ENCODE measurements around the gene TBC1D5. TPM values are rescaled to one million over a fixed set of nuclear protein-coding genes. Genes with fewer than 3 reads are reported as not detected.

The TBC1D5 gene
- total RNA-seq, 1 donor from 2014 or later: 106 TPM

DNA sequence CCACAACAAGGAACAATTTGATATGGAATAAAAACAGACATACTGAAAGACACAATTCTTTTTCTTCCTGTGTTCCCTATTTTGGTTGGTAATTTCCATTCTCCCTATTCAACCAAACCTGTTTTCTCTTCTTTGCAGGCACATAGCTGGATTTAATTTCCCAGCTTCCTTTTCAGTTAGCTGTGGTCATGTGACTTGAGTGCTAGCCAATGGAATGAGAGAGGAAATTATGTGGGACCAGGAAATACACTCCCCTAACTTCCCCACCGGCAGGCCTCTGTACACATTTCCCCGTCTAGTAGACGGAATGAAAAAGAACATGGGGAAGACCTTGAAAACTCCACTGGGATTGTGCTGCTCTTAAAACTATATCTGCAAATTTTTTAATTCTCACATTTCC lies 351.6 kb downstream of the TBC1D5 start:
- ChIA-PET CTCF (no interaction called here), POLR2A (no interaction called here)
- peaks cover 10% of the 10 kb centered on the region for H3K4me1 Mint-ChIP-seq
- ATAC-seq (ENCODE audit: low read depth) (no peak), DNase-seq (no peak)
- no peak overlapping the region for H3K4me3 Mint-ChIP-seq
- H3K27ac Mint-ChIP-seq: no peak overlapping the region
- TF ChIP-seq, protein P1, sequence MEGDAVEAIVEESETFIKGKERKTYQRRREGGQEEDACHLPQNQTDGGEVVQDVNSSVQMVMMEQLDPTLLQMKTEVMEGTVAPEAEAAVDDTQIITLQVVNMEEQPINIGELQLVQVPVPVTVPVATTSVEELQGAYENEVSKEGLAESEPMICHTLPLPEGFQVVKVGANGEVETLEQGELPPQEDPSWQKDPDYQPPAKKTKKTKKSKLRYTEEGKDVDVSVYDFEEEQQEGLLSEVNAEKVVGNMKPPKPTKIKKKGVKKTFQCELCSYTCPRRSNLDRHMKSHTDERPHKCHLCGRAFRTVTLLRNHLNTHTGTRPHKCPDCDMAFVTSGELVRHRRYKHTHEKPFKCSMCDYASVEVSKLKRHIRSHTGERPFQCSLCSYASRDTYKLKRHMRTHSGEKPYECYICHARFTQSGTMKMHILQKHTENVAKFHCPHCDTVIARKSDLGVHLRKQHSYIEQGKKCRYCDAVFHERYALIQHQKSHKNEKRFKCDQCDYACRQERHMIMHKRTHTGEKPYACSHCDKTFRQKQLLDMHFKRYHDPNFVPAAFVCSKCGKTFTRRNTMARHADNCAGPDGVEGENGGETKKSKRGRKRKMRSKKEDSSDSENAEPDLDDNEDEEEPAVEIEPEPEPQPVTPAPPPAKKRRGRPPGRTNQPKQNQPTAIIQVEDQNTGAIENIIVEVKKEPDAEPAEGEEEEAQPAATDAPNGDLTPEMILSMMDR (IDR thresholded peaks at IDR 0.05): no peak
- intact Hi-C loops (cut with micrococcal nuclease): loop anchor here (10.0 kb wide), 1 partner anchor 576 kb away; no protein-coding TSS in a partner anchor
- H3K27me3 Mint-ChIP-seq: no peaks in the 10 kb centered on the region
- H3K9me3 Mint-ChIP-seq: peaks cover 3% of the 10 kb centered on the region
- H3K36me3 Mint-ChIP-seq (ENCODE audit: low read depth): peaks cover 53% of the 10 kb centered on the region

DNA sequence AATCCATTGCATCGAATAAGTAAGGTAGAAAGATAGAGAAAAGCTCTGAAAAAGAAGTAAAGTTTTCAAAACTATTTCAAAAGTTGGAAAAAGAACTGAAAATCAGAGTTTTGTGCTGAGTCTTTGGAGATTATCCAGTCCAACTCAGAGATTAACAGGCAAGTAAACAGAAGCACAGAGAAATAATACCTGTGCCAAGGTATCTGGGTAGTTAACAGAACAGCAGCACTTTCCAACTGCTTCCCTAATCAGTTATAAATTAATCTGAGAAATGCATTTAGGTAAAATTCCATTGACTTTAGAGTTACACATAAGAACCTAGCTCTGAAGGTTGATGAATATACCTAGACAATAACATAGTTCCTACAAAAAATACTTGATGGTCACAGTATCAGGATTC lies 355.3 kb downstream of the TBC1D5 start:
- Mint-ChIP-seq H3K9me3 (no peaks in the 10 kb centered on the region), H3K4me3 (no peak overlapping the region), H3K4me1 (no peaks in the 10 kb centered on the region), H3K27me3 (no peaks in the 10 kb centered on the region), H3K27ac (no peak overlapping the region), H3K36me3 (ENCODE audit: low read depth) (peaks cover 53% of the 10 kb centered on the region)
- POLR2A ChIA-PET: no interaction called here
- DNase-seq: no peak
- CTCF ChIA-PET: no interaction called here
- intact Hi-C loops (cut with micrococcal nuclease): no loop called here
- no peak for ATAC-seq (ENCODE audit: low read depth)
- TF ChIP-seq, protein P1 (IDR thresholded peaks at IDR 0.05): no peak

DNA sequence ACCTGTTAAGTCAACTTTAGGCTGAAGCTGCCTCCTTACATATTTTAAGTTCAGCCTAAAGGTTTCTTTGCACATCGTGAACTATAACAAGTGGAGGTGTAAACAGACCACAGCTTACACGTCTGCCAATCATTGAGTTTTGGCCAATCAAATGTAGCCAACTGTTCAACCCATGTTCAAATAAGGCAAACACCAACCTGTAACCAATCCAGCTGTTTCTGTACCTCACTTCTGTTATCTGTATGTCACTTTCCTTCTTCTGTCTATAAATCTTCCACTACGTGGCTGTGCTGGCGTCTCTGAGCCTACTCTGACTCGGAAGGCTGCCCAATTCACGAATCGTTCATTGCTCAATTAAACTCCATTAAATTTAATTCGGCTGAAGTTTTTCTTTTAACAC lies 356.0 kb downstream of the TBC1D5 start:
- POLR2A ChIA-PET: no interaction called here
- DNase-seq (no peak), ATAC-seq (ENCODE audit: low read depth) (no peak)
- no peak overlapping the region for H3K4me3 Mint-ChIP-seq
- H3K9me3 Mint-ChIP-seq: no peaks in the 10 kb centered on the region
- H3K4me1 Mint-ChIP-seq: no peaks in the 10 kb centered on the region
- peaks cover 48% of the 10 kb centered on the region for H3K36me3 Mint-ChIP-seq (ENCODE audit: low read depth)
- TF ChIP-seq, protein P1 (IDR thresholded peaks at IDR 0.05): no peak
- intact Hi-C loops (cut with micrococcal nuclease): no loop called here
- H3K27ac Mint-ChIP-seq: no peak overlapping the region
- CTCF ChIA-PET: no interaction called here
- H3K27me3 Mint-ChIP-seq: no peaks in the 10 kb centered on the region

DNA sequence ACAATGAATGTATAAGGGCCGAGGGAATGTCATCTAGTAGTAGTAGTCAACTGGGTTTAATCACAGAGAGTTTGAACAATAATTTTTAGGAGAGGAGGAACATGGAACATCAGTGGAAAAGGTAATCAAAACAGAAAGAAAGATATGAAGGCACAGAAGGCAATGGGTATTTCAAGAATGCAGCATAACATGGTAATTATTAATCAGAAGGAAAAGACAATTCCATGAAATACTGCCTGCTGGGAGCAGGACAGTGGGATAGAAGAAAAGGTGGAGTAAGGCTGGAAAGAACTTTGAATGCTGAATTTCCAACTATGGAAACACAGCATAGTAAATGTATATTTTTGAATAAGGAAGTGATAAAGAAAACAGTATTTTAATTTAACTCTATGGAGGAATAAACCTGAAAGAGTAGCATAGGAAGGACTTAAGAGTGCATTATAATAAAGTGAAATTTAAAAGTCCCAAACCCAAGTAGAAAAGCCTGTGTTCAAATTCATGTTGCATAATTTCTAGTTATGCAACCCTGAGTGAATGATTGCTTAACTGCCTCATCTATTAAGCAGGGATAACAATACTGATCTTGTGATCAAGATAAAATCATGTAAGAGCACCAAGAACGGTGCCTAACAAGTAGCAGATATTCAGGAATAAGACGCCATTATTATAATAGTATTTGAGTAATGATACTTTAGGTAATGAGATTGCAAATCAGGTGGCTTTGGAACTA lies 357.7 kb downstream of the TBC1D5 start:
- no peak for ATAC-seq (ENCODE audit: low read depth)
- no peaks in the 10 kb centered on the region for H3K4me1 Mint-ChIP-seq
- no peaks in the 10 kb centered on the region for H3K9me3 Mint-ChIP-seq
- ChIA-PET CTCF (no interaction called here), POLR2A (no interaction called here)
- intact Hi-C loops (cut with micrococcal nuclease): no loop called here
- H3K4me3 Mint-ChIP-seq: no peak overlapping the region
- H3K27ac Mint-ChIP-seq: no peak overlapping the region
- H3K36me3 Mint-ChIP-seq (ENCODE audit: low read depth): peaks cover 40% of the 10 kb centered on the region
- H3K27me3 Mint-ChIP-seq: no peaks in the 10 kb centered on the region
- DNase-seq: no peak
- TF ChIP-seq, protein P1 (IDR thresholded peaks at IDR 0.05): no peak

DNA sequence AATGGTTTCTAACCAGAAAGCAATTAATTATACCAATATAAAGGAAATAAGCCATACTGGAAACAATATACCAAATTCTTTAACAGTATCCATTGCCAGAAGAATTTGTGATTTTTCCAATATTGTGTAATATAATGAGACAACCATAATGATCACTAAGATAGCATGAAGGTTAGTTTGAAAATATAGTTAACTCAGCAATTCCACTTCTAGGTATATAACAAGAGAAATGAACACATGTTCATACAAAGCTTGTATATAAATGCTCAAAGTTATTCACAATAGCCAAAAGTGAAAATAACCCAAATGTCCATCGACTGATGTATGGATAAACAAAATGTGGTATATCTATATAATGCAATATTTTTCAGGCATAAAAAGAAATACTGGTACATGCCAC lies 369.1 kb downstream of the TBC1D5 start:
- POLR2A ChIA-PET: no interaction called here
- TF ChIP-seq, protein P1 (IDR thresholded peaks at IDR 0.05): no peak
- DNase-seq (no peak), ATAC-seq (ENCODE audit: low read depth) (no peak)
- Mint-ChIP-seq H3K27me3 (no peaks in the 10 kb centered on the region), H3K4me3 (no peak overlapping the region), H3K27ac (no peak overlapping the region), H3K9me3 (no peaks in the 10 kb centered on the region), H3K4me1 (no peaks in the 10 kb centered on the region), H3K36me3 (ENCODE audit: low read depth) (peaks cover 44% of the 10 kb centered on the region)
- intact Hi-C loops (cut with micrococcal nuclease): loop anchor here (5.0 kb wide), 1 partner anchor 34 kb away; no protein-coding TSS in a partner anchor
- CTCF ChIA-PET: no interaction called here

Data from activated B cell treated with CpG ODN at 0.5 μM for 24 hours (primary cell).